Measurements from ENCODE around the gene RAD51B.
A peak's percentile ranks its signal among the peaks of the same experiment; 100 is the strongest.

RAD51B gene

GRCh38 chr14:68624541-68625220 is 805.1 kb downstream of the RAD51B start:
- DNase-seq (ENCODE audit: low spot score) (no peak), FAIRE-seq (no peak)

GRCh38 chr14:68625366-68626090 is 805.9 kb downstream of the RAD51B start:
- FAIRE-seq (no peak), DNase-seq (ENCODE audit: low spot score) (no peak)

GRCh38 chr14:68626386-68626785 is 806.8 kb downstream of the RAD51B start:
- no peak for DNase-seq (ENCODE audit: low spot score)
- no peak for FAIRE-seq

GRCh38 chr14:68627050-68627867 is 807.7 kb downstream of the RAD51B start:
- DNase-seq (ENCODE audit: low spot score): peak; percentile 99
- peak; percentile 97 for FAIRE-seq

GRCh38 chr14:68627868-68628604 is 808.5 kb downstream of the RAD51B start:
- FAIRE-seq (no peak), DNase-seq (ENCODE audit: low spot score) (no peak)

- DNase-seq (ENCODE audit: low spot score) (no peak), FAIRE-seq (no peak)
Observed at GRCh38 chr14:68628605-68629310, 809.2 kb downstream of the RAD51B start.

- no peak for DNase-seq (ENCODE audit: low spot score)
- FAIRE-seq: no peak
Observed at GRCh38 chr14:68630081-68630571, 810.5 kb downstream of the RAD51B start.

GRCh38 chr14:68630611-68631393 is 811.2 kb downstream of the RAD51B start:
- DNase-seq (ENCODE audit: low spot score) (no peak), FAIRE-seq (no peak)

GRCh38 chr14:68631394-68632053 is 811.9 kb downstream of the RAD51B start:
- FAIRE-seq: no peak

GRCh38 chr14:68632054-68632895 is 812.7 kb downstream of the RAD51B start:
- DNase-seq (ENCODE audit: low spot score) (no peak), FAIRE-seq (no peak)

More at GRCh38 chr14:68631394-68632053, 811.9 kb downstream of the RAD51B start:
- DNase-seq (ENCODE audit: low spot score): no peak

- DNase-seq (ENCODE audit: low spot score): no peak
- FAIRE-seq: no peak
Observed at GRCh38 chr14:68633131-68633991, 813.8 kb downstream of the RAD51B start.

GRCh38 chr14:68634332-68634731 is 814.8 kb downstream of the RAD51B start:
- DNase-seq (ENCODE audit: low spot score) (no peak), FAIRE-seq (no peak)

- no peak for FAIRE-seq
- no peak for DNase-seq (ENCODE audit: low spot score)
Observed at GRCh38 chr14:68634874-68635595, 815.5 kb downstream of the RAD51B start.

GRCh38 chr14:68636597-68636996 is 817.0 kb downstream of the RAD51B start:
- DNase-seq (ENCODE audit: low spot score) (no peak), FAIRE-seq (no peak)

- FAIRE-seq (no peak), DNase-seq (ENCODE audit: low spot score) (no peak)
Observed at GRCh38 chr14:68637106-68638021, 817.8 kb downstream of the RAD51B start.

Measured in RCC 7860 (cell line).